HCT116 (cell line): ENCODE data around the gene OR11A1. TPM values are rescaled to one million over a fixed set of nuclear protein-coding genes. Genes with fewer than 3 reads are reported as not detected.

Experiments
- ATAC-seq: fragments of 200-7000 bp; cut with Tn5 transposase; 2 replicates; pipeline ENCODE4 v1.9.1; 2020; ENCODE audit warnings: mild to moderate bottlenecking, moderate library complexity
- BruUV-seq: library from RNA; stranded (reverse); fragments of 400-500 nt; replicated peaks from 2 replicates; lab custom pipeline; 2021; lab: Mats Ljungman, UMichigan
- CTCF ChIA-PET: fragments of 300-600 bp; sonication (Branson Sonifier 250); formaldehyde crosslinking; loops from one replicate; lab custom pipeline; 2021; ENCODE audit warnings: antibody characterized with exemption; lab: Charles Lee
- POLR2A ChIA-PET: fragments of 300-600, 350-600 bp; sonication (Branson Sonifier 250); formaldehyde crosslinking; loops from one replicate; lab custom pipeline; 2021; ENCODE audit warnings: antibody characterized with exemption; lab: Charles Lee
- RAD21 ChIA-PET, 2 experiments: fragments of 300-600 bp; sonication (Branson Sonifier 250); formaldehyde crosslinking; loops; one replicate each; lab custom pipeline; 2023; ENCODE audit warnings: low total read pairs in 2 of 2; ENCODE audit not compliant: uncharacterized antibody in 2 of 2, unreplicated experiment in 2 of 2, low non-redundant PET in 1 of 2; lab: Charles Lee
- DNase-seq: peaks from one replicate; pipeline ENCODE4 v3.0.0-alpha.2; 2010; ENCODE audit warnings: low read depth, low spot score
- H2AFZ ChIP-seq: fragments of 200-600 bp; shearing (Covaris generic), sonication (generic); 2 replicates; pipeline ENCODE4 v1.6.1; 2017; ENCODE audit warnings: low read depth, mixed run types, mixed read lengths, antibody characterized with exemption, low read length; ENCODE audit not compliant: poor library complexity, severe bottlenecking
- H3K27ac ChIP-seq: 2 replicates; pipeline ENCODE4 v1.5.1; 2012; ENCODE audit warnings: low read depth, low read length
- H3K27me3 ChIP-seq: fragments of 200-600 bp; sonication (generic); 2 replicates; pipeline ENCODE4 v1.6.1; 2016; ENCODE audit warnings: mixed run types, low read length, mixed read lengths; ENCODE audit not compliant: insufficient read depth
- H3K36me3 ChIP-seq, 2 experiments: fragments of 200-500 bp in 1 of 2; fragments of 200-600 bp in 1 of 2; sonication (Bioruptor generic) in 1 of 2; sonication (generic) in 1 of 2; 2 replicates each; pipeline versions ENCODE4 v1.5.1 to v1.6.1; 2014 to 2016; ENCODE audit warnings: low read length in 2 of 2, inconsistent platforms in 1 of 2, mixed read lengths in 1 of 2, mixed run types in 1 of 2; ENCODE audit not compliant: insufficient read depth in 2 of 2, control insufficient read depth in 1 of 2
- H3K4me1 ChIP-seq, 2 experiments: fragments of 200-600 bp in 1 of 2; sonication (generic) in 1 of 2; 2 replicates each; pipeline versions ENCODE4 v1.5.1 to v1.6.1; 2012 to 2017; ENCODE audit warnings: low read length in 2 of 2, inconsistent platforms in 1 of 2, mild to moderate bottlenecking in 1 of 2, mixed read lengths in 1 of 2, mixed run types in 1 of 2, moderate library complexity in 1 of 2; ENCODE audit not compliant: insufficient read depth in 2 of 2, control insufficient read depth in 1 of 2
- H3K4me2 ChIP-seq: fragments of 200-600 bp; sonication (generic); 2 replicates; pipeline ENCODE4 v1.6.1; 2017; ENCODE audit warnings: mixed run types, low read length, mixed read lengths
- H3K4me3 ChIP-seq, 2 experiments: fragments of 200-600 bp in 1 of 2; sonication (generic) in 1 of 2; replicated peaks in 1 of 2; 2 replicates each; pipeline ENCODE4 v1.5.1; 2011 to 2016; ENCODE audit warnings: low read length in 2 of 2, control low read depth in 1 of 2, low read depth in 1 of 2, mild to moderate bottlenecking in 1 of 2, mixed read lengths in 1 of 2, mixed run types in 1 of 2
- H3K79me2 ChIP-seq: fragments of 200-600 bp; sonication (generic); 2 replicates; pipeline ENCODE4 v1.6.1; 2017; ENCODE audit warnings: mild to moderate bottlenecking, mixed run types, low read length, moderate library complexity, mixed read lengths; ENCODE audit not compliant: insufficient read depth
- H3K9ac ChIP-seq: fragments of 200-600 bp; sonication (generic); 2 replicates; pipeline ENCODE4 v1.6.1; 2016; ENCODE audit warnings: low read length, mixed read lengths
- H3K9me2 ChIP-seq: fragments of 200-600 bp; sonication (generic), shearing (Covaris generic); 2 replicates; pipeline ENCODE4 v1.6.1; 2017; ENCODE audit warnings: mixed run types, mild to moderate bottlenecking, moderate library complexity; ENCODE audit not compliant: insufficient read depth
- H3K9me3 ChIP-seq, 2 experiments: fragments of 200-500 bp in 1 of 2; fragments of 200-600 bp in 1 of 2; sonication (Bioruptor generic) in 1 of 2; sonication (generic) in 1 of 2; 2 replicates each; pipeline ENCODE4 v1.6.1; 2014 to 2017; ENCODE audit warnings: low read length in 2 of 2, mixed read lengths in 2 of 2, inconsistent platforms in 1 of 2, low read depth in 1 of 2, mild to moderate bottlenecking in 1 of 2, mixed run types in 1 of 2, moderate library complexity in 1 of 2; ENCODE audit not compliant: control insufficient read depth in 1 of 2, insufficient read depth in 1 of 2
- H4K20me1 ChIP-seq: fragments of 200-600 bp; sonication (generic), shearing (Covaris generic); 2 replicates; pipeline ENCODE4 v1.6.1; 2017; ENCODE audit warnings: mixed run types, mild to moderate bottlenecking, moderate library complexity; ENCODE audit not compliant: insufficient read depth
- CBX3 ChIP-seq: IDR thresholded peaks from 2 replicates; pipeline ENCODE4 v1.6.1; 2012; ENCODE audit warnings: low read depth
- CEBPB ChIP-seq: IDR thresholded peaks from 2 replicates; pipeline ENCODE4 v1.6.1; 2012; ENCODE audit warnings: low read depth
- EGR1 ChIP-seq: IDR thresholded peaks from 2 replicates; pipeline ENCODE4 v1.6.1; 2012; ENCODE audit warnings: low read depth
- EZH2 ChIP-seq: fragments of 200-600 bp; sonication (generic); IDR thresholded peaks from 2 replicates; pipeline ENCODE4 v1.6.1; 2017; ENCODE audit warnings: antibody characterized with exemption, mixed run types
- POLR2A ChIP-seq: IDR thresholded peaks from 2 replicates; pipeline ENCODE4 v1.7.0; 2011; ENCODE audit warnings: borderline replicate concordance; ENCODE audit not compliant: insufficient read depth, insufficient read length; ENCODE audit errors: extremely low read depth
- RAD21 ChIP-seq: IDR thresholded peaks from 2 replicates; pipeline ENCODE4 v1.6.1; 2012; ENCODE audit warnings: low read depth, mild to moderate bottlenecking
- SIN3A ChIP-seq: IDR thresholded peaks from 2 replicates; pipeline ENCODE4 v1.6.1; 2012; ENCODE audit warnings: low read depth
- SP1 ChIP-seq: IDR thresholded peaks from 2 replicates; pipeline ENCODE4 v1.6.1; 2012; ENCODE audit warnings: low read depth
- intact Hi-C: fragments of 100-400 bp; cut with micrococcal nuclease; formaldehyde crosslinking; loops from 2 replicates; pipeline ENCODE4 v1.10.0; 2022
- total RNA-seq: library from RNA; stranded (reverse); gene quantifications from one replicate; pipeline ENCODE4 v1.2.1, GENCODE V29; 2021; ENCODE audit not compliant: unreplicated experiment
- TF ChIP-seq, protein P1 (sequence below): IDR thresholded peaks from 2 replicates; pipeline ENCODE4 v1.6.1; 2011; ENCODE audit warnings: mild to moderate bottlenecking, low read length, moderate library complexity; ENCODE audit not compliant: insufficient replicate concordance; ENCODE audit errors: extremely low read depth
- TF ChIP-seq, protein P2 (sequence below): IDR thresholded peaks from 2 replicates; pipeline ENCODE4 v1.6.1; 2012
- TF ChIP-seq, protein P3 (sequence below): IDR thresholded peaks from 2 replicates; pipeline ENCODE4 v1.6.1; 2012

The OR11A1 gene
- total RNA-seq, 1 experiment from 2014 or later = not detected

DNA sequence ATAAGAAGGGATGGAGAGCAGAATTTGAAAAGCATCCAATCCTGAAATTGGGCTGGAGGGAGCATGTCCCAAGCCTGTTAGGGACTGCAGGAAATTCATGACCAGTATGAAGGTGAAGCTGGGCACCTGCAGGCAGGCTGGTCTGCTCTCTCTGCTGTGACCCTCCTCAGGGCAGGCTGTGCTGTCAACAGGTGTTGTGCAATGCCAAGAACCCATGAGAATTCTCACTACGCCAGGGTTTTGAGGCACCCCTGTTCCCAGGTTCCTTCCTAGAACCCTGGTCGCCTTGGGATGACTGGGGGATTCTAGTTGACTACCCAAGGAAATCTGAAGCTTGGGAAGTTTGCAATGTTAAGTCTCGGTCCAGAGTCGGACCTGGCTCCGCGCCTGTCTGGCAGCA lies 44.2 kb upstream of the OR11A1 start:
- DNase-seq = no peak
- Histone ChIP-seq H3K9me2 (no peaks in the 10 kb centered on the region), H3K4me1 (no peaks in the 10 kb centered on the region), H2AFZ (no peak overlapping the region), H3K27me3 (peaks cover 23% of the 10 kb centered on the region), H3K4me2 (no peak overlapping the region), H3K79me2 (no peaks in the 10 kb centered on the region), H3K36me3 (no peaks in the 10 kb centered on the region), H3K9me3 (no peaks in the 10 kb centered on the region), H3K9ac (no peak overlapping the region), H3K4me3 (no peak overlapping the region), H3K27ac (no peak overlapping the region), H4K20me1 (no peaks in the 10 kb centered on the region)
- no peak for ATAC-seq
- TF ChIP-seq, protein P1, sequence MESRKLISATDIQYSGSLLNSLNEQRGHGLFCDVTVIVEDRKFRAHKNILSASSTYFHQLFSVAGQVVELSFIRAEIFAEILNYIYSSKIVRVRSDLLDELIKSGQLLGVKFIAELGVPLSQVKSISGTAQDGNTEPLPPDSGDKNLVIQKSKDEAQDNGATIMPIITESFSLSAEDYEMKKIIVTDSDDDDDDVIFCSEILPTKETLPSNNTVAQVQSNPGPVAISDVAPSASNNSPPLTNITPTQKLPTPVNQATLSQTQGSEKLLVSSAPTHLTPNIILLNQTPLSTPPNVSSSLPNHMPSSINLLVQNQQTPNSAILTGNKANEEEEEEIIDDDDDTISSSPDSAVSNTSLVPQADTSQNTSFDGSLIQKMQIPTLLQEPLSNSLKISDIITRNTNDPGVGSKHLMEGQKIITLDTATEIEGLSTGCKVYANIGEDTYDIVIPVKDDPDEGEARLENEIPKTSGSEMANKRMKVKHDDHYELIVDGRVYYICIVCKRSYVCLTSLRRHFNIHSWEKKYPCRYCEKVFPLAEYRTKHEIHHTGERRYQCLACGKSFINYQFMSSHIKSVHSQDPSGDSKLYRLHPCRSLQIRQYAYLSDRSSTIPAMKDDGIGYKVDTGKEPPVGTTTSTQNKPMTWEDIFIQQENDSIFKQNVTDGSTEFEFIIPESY = no peak
- TF ChIP-seq CBX3 (no peak), EGR1 (no peak), POLR2A (no peak)
- TF ChIP-seq, protein P2, sequence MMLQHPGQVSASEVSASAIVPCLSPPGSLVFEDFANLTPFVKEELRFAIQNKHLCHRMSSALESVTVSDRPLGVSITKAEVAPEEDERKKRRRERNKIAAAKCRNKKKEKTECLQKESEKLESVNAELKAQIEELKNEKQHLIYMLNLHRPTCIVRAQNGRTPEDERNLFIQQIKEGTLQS = no peak
- TF ChIP-seq, protein P3, sequence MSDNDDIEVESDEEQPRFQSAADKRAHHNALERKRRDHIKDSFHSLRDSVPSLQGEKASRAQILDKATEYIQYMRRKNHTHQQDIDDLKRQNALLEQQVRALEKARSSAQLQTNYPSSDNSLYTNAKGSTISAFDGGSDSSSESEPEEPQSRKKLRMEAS = no peak
- CTCF ChIA-PET = no interaction called here
- POLR2A ChIA-PET = no interaction called here
- intact Hi-C loops = no loop called here
- BruUV-seq = no TSS peak
- RAD21 ChIA-PET = no interaction called here

DNA sequence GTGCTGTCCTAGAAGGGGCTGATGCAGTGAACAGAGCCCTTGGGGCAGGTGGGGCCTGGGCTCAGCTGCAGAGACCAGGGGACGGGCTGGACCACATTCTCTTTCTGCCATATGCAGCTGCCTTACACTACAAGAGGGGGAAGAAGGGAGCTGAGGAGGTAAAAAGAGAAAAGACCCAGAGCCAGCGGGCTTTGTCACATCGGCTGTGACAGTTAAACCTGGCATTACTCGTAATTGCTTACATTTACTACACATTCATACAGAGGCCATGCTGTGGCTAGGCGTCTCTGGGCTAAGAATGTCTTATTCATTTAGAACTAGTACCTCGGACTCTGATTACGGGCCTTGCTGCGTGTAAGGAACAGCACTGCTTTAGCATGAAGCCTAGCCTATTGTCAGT lies 43.7 kb upstream of the OR11A1 start:
- H3K9me3 ChIP-seq = no peaks in the 10 kb centered on the region
- no peak overlapping the region for H2AFZ ChIP-seq
- no peaks in the 10 kb centered on the region for H3K79me2 ChIP-seq
- TF ChIP-seq, protein P2 = no peak
- TF ChIP-seq EZH2 = no peak
- TF ChIP-seq SIN3A = no peak
- TF ChIP-seq, protein P3 = no peak
- TF ChIP-seq RAD21 = no peak
- TF ChIP-seq SP1 = no peak
- no peak for TF ChIP-seq CEBPB
- H3K4me3 ChIP-seq = no peak overlapping the region
- CTCF ChIA-PET = no interaction called here
- no TSS peak for BruUV-seq
- RAD21 ChIA-PET = no interaction called here
- H3K27me3 ChIP-seq = peaks cover 24% of the 10 kb centered on the region
- H3K27ac ChIP-seq = no peak overlapping the region
- DNase-seq (no peak), ATAC-seq (no peak)
- POLR2A ChIA-PET = no interaction called here
- intact Hi-C loops = no loop called here
- H4K20me1 ChIP-seq = no peaks in the 10 kb centered on the region
- H3K9me2 ChIP-seq = no peaks in the 10 kb centered on the region
- H3K4me2 ChIP-seq = no peak overlapping the region
- no peak overlapping the region for H3K9ac ChIP-seq
- no peaks in the 10 kb centered on the region for H3K4me1 ChIP-seq
- H3K36me3 ChIP-seq = no peaks in the 10 kb centered on the region
